ENCODE data around the gene MAGI1. TPM values are rescaled to one million over a fixed set of nuclear protein-coding genes. Genes with fewer than 3 reads are reported as not detected.

Gene MAGI1
- total RNA-seq, 4 donors from 2014 or later: 7.6 to 42.9 (median 37.0) TPM

DNA sequence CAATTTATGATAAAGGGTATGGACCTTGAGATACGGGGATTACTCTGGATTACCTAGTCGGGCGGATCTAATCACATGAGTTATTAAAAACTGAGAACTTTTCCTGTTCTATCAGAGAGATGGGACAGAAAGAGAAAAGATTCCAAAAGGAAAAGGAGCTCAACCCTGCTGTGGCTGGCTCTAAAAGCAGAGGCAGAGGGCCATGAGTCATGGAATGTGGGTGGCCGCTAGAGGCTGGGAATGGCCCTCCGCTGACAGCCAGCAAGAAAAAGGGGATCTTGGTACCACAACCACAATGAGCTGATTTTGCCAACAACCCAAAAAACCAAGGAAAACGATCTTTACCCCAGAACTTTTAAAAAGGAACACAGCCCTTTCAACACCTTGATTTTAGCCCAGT lies 210.0 kb downstream of the MAGI1 start:
- no peaks in the 10 kb centered on the region for H3K36me3 ChIP-seq
- H3K9me3 ChIP-seq: no peaks in the 10 kb centered on the region
- no peak overlapping the region for H3K4me3 ChIP-seq
- peaks cover 0 to 5% of the 10 kb centered on the region in 2 donors for H3K4me1 ChIP-seq
- no peak overlapping the region for H3K27ac ChIP-seq
- intact Hi-C loops (cut with DNase I; ENCODE audit: low total_unique reads): no loop called here
- no peak for DNase-seq
- no peaks in the 10 kb centered on the region for H3K27me3 ChIP-seq
- TF ChIP-seq POLR2A (IDR thresholded peaks at IDR 0.05): no peak
- TF ChIP-seq, protein P1, sequence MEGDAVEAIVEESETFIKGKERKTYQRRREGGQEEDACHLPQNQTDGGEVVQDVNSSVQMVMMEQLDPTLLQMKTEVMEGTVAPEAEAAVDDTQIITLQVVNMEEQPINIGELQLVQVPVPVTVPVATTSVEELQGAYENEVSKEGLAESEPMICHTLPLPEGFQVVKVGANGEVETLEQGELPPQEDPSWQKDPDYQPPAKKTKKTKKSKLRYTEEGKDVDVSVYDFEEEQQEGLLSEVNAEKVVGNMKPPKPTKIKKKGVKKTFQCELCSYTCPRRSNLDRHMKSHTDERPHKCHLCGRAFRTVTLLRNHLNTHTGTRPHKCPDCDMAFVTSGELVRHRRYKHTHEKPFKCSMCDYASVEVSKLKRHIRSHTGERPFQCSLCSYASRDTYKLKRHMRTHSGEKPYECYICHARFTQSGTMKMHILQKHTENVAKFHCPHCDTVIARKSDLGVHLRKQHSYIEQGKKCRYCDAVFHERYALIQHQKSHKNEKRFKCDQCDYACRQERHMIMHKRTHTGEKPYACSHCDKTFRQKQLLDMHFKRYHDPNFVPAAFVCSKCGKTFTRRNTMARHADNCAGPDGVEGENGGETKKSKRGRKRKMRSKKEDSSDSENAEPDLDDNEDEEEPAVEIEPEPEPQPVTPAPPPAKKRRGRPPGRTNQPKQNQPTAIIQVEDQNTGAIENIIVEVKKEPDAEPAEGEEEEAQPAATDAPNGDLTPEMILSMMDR (IDR thresholded peaks at IDR 0.05): no peak

DNA sequence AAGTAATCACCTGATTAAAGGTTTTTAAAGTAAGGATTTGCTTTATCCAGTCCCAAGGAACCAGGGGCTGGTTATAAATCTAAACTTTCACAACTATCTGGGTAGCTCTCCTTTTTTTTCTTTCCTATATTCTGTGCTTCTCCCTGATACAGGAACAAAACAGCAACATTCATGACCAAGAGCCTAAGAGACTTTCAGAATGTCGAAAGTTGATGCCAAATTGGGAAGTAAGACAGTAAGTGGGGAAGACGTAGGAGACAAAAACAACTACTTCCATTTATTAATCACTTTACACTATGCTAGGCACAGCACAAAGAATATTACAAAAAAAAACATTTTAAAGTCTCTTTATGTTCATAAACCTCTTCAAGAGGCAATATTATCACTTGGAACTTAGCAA lies 211.6 kb downstream of the MAGI1 start:
- DNase-seq: no peak
- H3K4me3 ChIP-seq: no peak overlapping the region
- H3K4me1 ChIP-seq: peaks cover 0 to 3% of the 10 kb centered on the region in 2 donors
- H3K9me3 ChIP-seq: no peaks in the 10 kb centered on the region
- TF ChIP-seq POLR2A (IDR thresholded peaks at IDR 0.05): no peak
- TF ChIP-seq, protein P1 (IDR thresholded peaks at IDR 0.05): no peak
- intact Hi-C loops (cut with DNase I; ENCODE audit: low total_unique reads): no loop called here
- H3K27ac ChIP-seq: no peak overlapping the region
- no peaks in the 10 kb centered on the region for H3K36me3 ChIP-seq
- H3K27me3 ChIP-seq: no peaks in the 10 kb centered on the region

GRCh38 chr3:65824166-65824565 lies 214.6 kb downstream of the MAGI1 start:
- no peaks in the 10 kb centered on the region for H3K9me3 ChIP-seq
- DNase-seq: no peak
- no peak for TF ChIP-seq POLR2A (IDR thresholded peaks at IDR 0.05)
- TF ChIP-seq, protein P1 (IDR thresholded peaks at IDR 0.05): no peak

DNA sequence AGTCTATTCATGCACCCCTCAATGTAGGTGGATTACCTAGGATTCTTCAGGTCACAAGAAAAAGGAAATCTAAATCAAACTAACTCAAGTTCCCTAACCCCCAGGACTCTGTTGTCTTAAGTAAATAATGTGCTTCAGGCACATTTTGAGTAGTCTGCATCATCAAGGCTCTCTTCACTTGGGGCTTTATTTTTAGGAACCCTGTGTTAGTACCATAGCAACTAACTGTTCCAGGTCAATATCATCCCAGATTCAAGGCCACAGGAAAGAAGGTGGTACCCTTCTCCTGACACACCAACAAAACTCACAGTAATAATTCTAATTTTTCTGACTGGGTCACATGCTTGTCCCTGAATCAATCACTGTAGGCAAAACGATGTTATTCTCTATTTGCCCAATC lies 218.1 kb downstream of the MAGI1 start:
- intact Hi-C loops (cut with DNase I; ENCODE audit: low total_unique reads): no loop called here
- H3K4me1 ChIP-seq: no peaks in the 10 kb centered on the region
- no peaks in the 10 kb centered on the region for H3K36me3 ChIP-seq
- no peaks in the 10 kb centered on the region for H3K9me3 ChIP-seq
- H3K4me3 ChIP-seq: no peak overlapping the region
- no peak for TF ChIP-seq POLR2A (IDR thresholded peaks at IDR 0.05)
- TF ChIP-seq, protein P1 (IDR thresholded peaks at IDR 0.05): no peak
- DNase-seq: no peak
- H3K27ac ChIP-seq: no peak overlapping the region
- no peaks in the 10 kb centered on the region for H3K27me3 ChIP-seq

More at GRCh38 chr3:65824166-65824565, 214.6 kb downstream of the MAGI1 start:
- no peak overlapping the region for H3K27ac ChIP-seq
- intact Hi-C loops (cut with DNase I; ENCODE audit: low total_unique reads): no loop called here
- H3K36me3 ChIP-seq: no peaks in the 10 kb centered on the region
- H3K4me3 ChIP-seq: no peak overlapping the region
- no peaks in the 10 kb centered on the region for H3K4me1 ChIP-seq
- H3K27me3 ChIP-seq: no peaks in the 10 kb centered on the region

GRCh38 chr3:65819896-65820295 lies 218.8 kb downstream of the MAGI1 start:
- intact Hi-C loops (cut with DNase I; ENCODE audit: low total_unique reads): no loop called here
- no peaks in the 10 kb centered on the region for H3K27me3 ChIP-seq
- no peaks in the 10 kb centered on the region for H3K4me1 ChIP-seq
- H3K4me3 ChIP-seq: no peak overlapping the region
- no peak overlapping the region for H3K27ac ChIP-seq
- TF ChIP-seq POLR2A (IDR thresholded peaks at IDR 0.05): no peak
- TF ChIP-seq, protein P1 (IDR thresholded peaks at IDR 0.05): no peak
- no peak for DNase-seq
- no peaks in the 10 kb centered on the region for H3K9me3 ChIP-seq
- H3K36me3 ChIP-seq: no peaks in the 10 kb centered on the region

Data from uterus (tissue), 4 donors.